Activated T-cell treated with anti-CD3 and anti-CD28 coated beads, Interleukin-2, amount 50 U/mL, for 72 hours (primary cell): Measurements from ENCODE around the gene PTPRD. TPM values are rescaled to one million over a fixed set of nuclear protein-coding genes. Genes with fewer than 3 reads are reported as not detected.

Experiments
- ATAC-seq, 2 donors: fragments of 150-1000 bp; cut with Tn5 transposase; replicated peaks in 1 of 2; 2 replicates each; pipeline ENCODE4 v1.10.0; 2021; ENCODE audit warnings: moderate library complexity in 2 of 2, mild to moderate bottlenecking in 1 of 2
- DNase-seq, 2 donors: peaks; one replicate each; pipeline ENCODE4 v3.0.0; 2021 to 2022; ENCODE audit warnings: mixed read lengths in 1 of 2
- H3K27ac Mint-ChIP-seq: one replicate; pipeline ENCODE4 v1.8.0; 2022; ENCODE audit warnings: mild to moderate bottlenecking, moderate library complexity, mixed read lengths
- H3K27me3 Mint-ChIP-seq: one replicate; pipeline ENCODE4 v1.8.0; 2022; ENCODE audit warnings: low read depth, mixed read lengths
- H3K36me3 Mint-ChIP-seq, 2 donors: one replicate each; pipeline ENCODE4 v1.8.0; 2022; ENCODE audit warnings: mixed read lengths in 2 of 2, mild to moderate bottlenecking in 1 of 2; ENCODE audit not compliant: insufficient read depth in 2 of 2
- H3K4me1 Mint-ChIP-seq: one replicate; pipeline ENCODE4 v1.8.0; 2022; ENCODE audit warnings: low read depth, mixed read lengths
- H3K4me3 Mint-ChIP-seq, 2 donors: one replicate each; pipeline ENCODE4 v1.8.0; 2022; ENCODE audit warnings: mild to moderate bottlenecking in 2 of 2, mixed read lengths in 2 of 2, moderate library complexity in 2 of 2
- H3K9me3 Mint-ChIP-seq, 2 donors: one replicate each; pipeline ENCODE4 v1.8.0; 2022; ENCODE audit warnings: mixed read lengths in 2 of 2
- total RNA-seq, 2 donors: library from RNA; stranded (reverse); gene quantifications; one replicate each; pipeline ENCODE4 v1.2.3, GENCODE V29; 2022

PTPRD gene
- total RNA-seq, 2 donors from 2014 or later: 0.44 TPM; not detected in 1

- peaks cover 0 to 1% of the 10 kb centered on the region in 2 donors for H3K9me3 Mint-ChIP-seq
- no peak overlapping the region for H3K27ac Mint-ChIP-seq
- H3K4me3 Mint-ChIP-seq: no peak overlapping the region
These were observed 2126.7 kb downstream of the PTPRD start for GRCh38 chr9:8486095-8486494.

DNA sequence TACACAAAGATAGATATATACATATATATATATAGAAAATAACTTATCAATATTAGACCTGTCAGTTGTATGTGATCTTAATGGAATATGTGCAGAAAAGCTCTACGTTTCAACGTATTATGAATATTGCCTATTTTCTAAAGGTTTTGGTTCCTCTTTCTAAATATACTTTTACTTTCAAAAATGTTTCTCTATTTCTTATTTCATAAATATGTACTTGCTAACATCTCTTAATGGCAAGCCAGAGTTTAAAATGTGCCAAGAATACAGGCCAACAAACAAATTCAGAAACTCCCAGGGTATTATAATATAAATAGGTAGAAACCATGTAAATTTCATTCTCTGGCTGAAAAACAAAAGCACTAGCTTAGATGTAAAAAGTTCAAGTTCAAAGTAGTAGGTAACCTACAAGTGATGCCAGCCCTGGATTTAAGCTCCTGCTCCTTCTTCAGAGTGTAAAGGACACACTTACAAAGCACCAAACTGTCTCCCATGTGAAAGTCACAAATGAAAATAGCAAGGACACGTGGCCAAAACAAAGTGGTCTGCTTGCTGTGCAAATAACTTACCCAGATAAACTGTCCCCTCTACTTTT is 2128.1 kb downstream of the PTPRD start:
- Mint-ChIP-seq H3K4me1 (peaks cover 5% of the 10 kb centered on the region), H3K36me3 (no peaks in the 10 kb centered on the region), H3K9me3 (peaks cover 0 to 1% of the 10 kb centered on the region in 2 donors), H3K4me3 (no peak overlapping the region), H3K27me3 (no peaks in the 10 kb centered on the region), H3K27ac (no peak overlapping the region)
- ATAC-seq: no peak
- DNase-seq: no peak

More at GRCh38 chr9:8486095-8486494, 2126.7 kb downstream of the PTPRD start:
- no peaks in the 10 kb centered on the region for H3K27me3 Mint-ChIP-seq
- H3K36me3 Mint-ChIP-seq: no peaks in the 10 kb centered on the region
- DNase-seq (no peak), ATAC-seq (no peak)
- no peaks in the 10 kb centered on the region for H3K4me1 Mint-ChIP-seq

DNA sequence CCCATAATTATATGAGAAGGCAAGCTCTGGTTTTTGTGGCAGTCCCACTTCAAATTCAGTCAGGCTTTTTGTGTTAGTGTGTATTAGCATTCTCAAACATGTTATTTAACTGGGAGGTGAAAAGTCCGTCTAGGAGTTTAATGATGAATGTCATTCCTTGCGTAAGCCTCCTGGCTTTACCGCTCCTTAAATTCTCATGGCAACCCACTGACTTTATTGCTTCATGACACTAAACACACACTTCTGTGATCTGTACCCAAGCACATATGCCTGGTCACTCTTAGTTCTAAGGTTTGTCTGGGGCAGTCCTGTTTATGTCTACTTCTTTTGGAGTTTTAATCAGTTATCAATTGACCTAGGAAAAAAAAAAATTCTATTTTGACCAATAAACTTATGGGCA is 2135.4 kb downstream of the PTPRD start:
- Mint-ChIP-seq H3K4me3 (no peak overlapping the region), H3K9me3 (no peaks in the 10 kb centered on the region), H3K36me3 (no peaks in the 10 kb centered on the region), H3K4me1 (peaks cover 11% of the 10 kb centered on the region), H3K27ac (no peak overlapping the region), H3K27me3 (no peaks in the 10 kb centered on the region)
- DNase-seq (no peak), ATAC-seq (no peak)

DNA sequence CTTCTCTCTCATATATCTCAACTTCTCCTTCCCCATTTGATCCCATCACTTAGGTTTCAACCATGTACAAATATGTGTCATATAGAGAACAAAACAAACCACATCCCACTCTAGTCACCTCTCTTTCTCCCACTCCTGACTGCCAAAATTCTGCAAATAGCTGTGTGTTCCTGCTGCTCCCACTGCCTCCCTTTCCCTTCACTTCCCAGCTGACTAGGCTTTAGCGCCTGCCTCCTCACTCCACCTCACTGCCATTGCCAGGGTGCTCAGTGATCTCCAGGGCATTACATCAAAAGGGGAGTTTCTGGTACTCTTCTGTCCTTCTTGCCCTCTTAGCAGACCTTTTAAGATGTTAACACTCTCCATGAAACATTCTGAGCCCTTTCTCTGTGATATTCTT is 2137.9 kb downstream of the PTPRD start:
- H3K36me3 Mint-ChIP-seq: no peaks in the 10 kb centered on the region
- no peak for DNase-seq
- H3K4me3 Mint-ChIP-seq: no peak overlapping the region

GRCh38 chr9:8473244-8474020 is 2139.4 kb downstream of the PTPRD start:
- Mint-ChIP-seq H3K27me3 (no peaks in the 10 kb centered on the region), H3K4me1 (no peaks in the 10 kb centered on the region), H3K27ac (no peak overlapping the region), H3K36me3 (no peaks in the 10 kb centered on the region), H3K4me3 (no peak overlapping the region), H3K9me3 (no peaks in the 10 kb centered on the region)
- DNase-seq: no peak
- ATAC-seq: no peak

More for the DNA sequence above, 2137.9 kb downstream of the PTPRD start:
- Mint-ChIP-seq H3K27ac (no peak overlapping the region), H3K27me3 (no peaks in the 10 kb centered on the region), H3K4me1 (peaks cover 8% of the 10 kb centered on the region), H3K9me3 (no peaks in the 10 kb centered on the region)
- ATAC-seq: no peak

DNA sequence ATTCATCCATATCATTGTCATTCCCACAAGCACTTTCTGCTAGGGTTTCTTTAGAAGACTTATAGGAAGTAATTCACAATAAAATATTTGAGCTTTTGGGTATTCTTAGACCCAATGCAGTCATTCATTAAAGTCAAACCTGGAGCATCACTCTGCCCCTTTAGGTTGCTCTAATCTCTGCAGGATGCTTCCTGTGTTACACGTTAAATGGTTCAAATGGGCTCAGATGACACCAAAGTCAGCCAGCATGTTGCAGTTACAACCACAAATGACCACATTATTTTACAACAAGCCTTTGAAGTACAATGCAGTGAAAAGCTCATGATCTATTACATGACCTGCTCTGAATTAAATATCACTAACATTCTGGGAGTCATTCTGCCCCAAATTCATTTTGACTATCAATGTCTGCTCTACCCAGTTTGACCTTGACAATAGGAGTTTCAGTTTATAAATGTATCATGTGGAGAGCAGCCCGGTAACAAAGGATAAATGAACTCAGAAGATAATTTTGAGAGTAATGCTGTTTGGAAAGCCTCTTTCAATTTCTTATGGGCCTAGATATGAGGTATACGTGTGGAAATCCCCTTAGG is 2144.7 kb downstream of the PTPRD start:
- Mint-ChIP-seq H3K27ac (no peak overlapping the region), H3K4me3 (no peak overlapping the region), H3K27me3 (no peaks in the 10 kb centered on the region), H3K36me3 (no peaks in the 10 kb centered on the region), H3K9me3 (no peaks in the 10 kb centered on the region), H3K4me1 (no peaks in the 10 kb centered on the region)
- DNase-seq: no peak
- ATAC-seq: peak; percentile 27 to 56

GRCh38 chr9:8457816-8458215 is 2155.0 kb downstream of the PTPRD start:
- no peak overlapping the region for H3K4me3 Mint-ChIP-seq
- no peaks in the 10 kb centered on the region for H3K4me1 Mint-ChIP-seq
- H3K9me3 Mint-ChIP-seq: no peaks in the 10 kb centered on the region
- H3K27me3 Mint-ChIP-seq: peaks cover 6% of the 10 kb centered on the region
- H3K27ac Mint-ChIP-seq: no peak overlapping the region
- ATAC-seq: no peak
- H3K36me3 Mint-ChIP-seq: no peaks in the 10 kb centered on the region
- DNase-seq: no peak

- no peaks in the 10 kb centered on the region for H3K9me3 Mint-ChIP-seq
- no peaks in the 10 kb centered on the region for H3K36me3 Mint-ChIP-seq
- ATAC-seq: no peak
- no peak overlapping the region for H3K4me3 Mint-ChIP-seq
- H3K27me3 Mint-ChIP-seq: peaks cover 6% of the 10 kb centered on the region
- no peak for DNase-seq
- no peak overlapping the region for H3K27ac Mint-ChIP-seq
- no peaks in the 10 kb centered on the region for H3K4me1 Mint-ChIP-seq
These were observed 2155.7 kb downstream of the PTPRD start for GRCh38 chr9:8457055-8457454.

DNA sequence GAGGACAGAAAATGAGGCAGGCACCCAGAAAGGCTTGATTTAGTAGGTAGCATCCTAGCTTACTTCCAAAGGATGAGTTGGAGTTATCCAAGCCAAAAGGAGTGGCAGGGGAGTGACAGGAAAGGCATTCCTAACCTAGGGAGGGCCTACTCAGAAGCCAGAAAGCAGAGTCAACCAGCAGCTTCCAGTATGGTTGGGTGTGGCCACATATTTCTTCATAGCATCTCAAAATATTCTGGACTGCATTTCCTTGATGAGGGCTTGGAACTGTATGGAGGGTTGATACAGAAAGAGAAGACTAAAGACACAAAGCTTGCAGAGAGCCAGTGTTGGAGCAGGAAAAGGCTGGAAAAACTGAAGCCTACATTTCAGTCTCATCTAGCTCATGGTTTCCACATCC is 2156.5 kb downstream of the PTPRD start:
- Mint-ChIP-seq H3K36me3 (no peaks in the 10 kb centered on the region), H3K9me3 (no peaks in the 10 kb centered on the region), H3K27ac (no peak overlapping the region), H3K27me3 (peaks cover 6% of the 10 kb centered on the region), H3K4me1 (no peaks in the 10 kb centered on the region), H3K4me3 (no peak overlapping the region)
- no peak for DNase-seq
- no peak for ATAC-seq

GRCh38 chr9:8450810-8451545 is 2161.8 kb downstream of the PTPRD start:
- no peaks in the 10 kb centered on the region for H3K9me3 Mint-ChIP-seq
- H3K36me3 Mint-ChIP-seq: no peaks in the 10 kb centered on the region
- H3K27me3 Mint-ChIP-seq: no peaks in the 10 kb centered on the region
- H3K27ac Mint-ChIP-seq: no peak overlapping the region
- H3K4me1 Mint-ChIP-seq: no peaks in the 10 kb centered on the region
- no peak overlapping the region for H3K4me3 Mint-ChIP-seq
- ATAC-seq: no peak
- no peak for DNase-seq

DNA sequence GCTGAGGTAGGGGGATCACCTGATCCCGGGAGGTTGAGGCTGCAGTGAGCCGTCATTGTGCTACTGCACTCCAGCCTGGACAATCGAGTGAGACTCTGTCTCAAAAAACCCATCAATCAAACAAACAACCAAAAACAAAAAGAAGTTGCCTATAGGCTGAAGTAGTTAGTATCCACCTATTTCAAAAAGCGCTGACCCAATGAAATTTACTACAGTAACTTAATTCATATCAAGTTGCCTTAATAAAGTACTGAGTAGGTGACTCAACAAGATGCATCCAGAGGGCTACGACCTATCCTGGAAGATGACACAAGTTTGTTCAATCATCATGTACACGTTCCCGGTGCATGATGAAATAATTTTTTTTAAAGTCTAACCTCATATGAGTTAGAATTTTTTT is 2164.6 kb downstream of the PTPRD start:
- Mint-ChIP-seq H3K27ac (no peak overlapping the region), H3K36me3 (no peaks in the 10 kb centered on the region), H3K4me1 (no peaks in the 10 kb centered on the region), H3K9me3 (no peaks in the 10 kb centered on the region), H3K4me3 (no peak overlapping the region), H3K27me3 (no peaks in the 10 kb centered on the region)
- no peak for ATAC-seq
- no peak for DNase-seq

- Mint-ChIP-seq H3K4me1 (no peaks in the 10 kb centered on the region), H3K36me3 (no peaks in the 10 kb centered on the region), H3K27me3 (no peaks in the 10 kb centered on the region), H3K4me3 (no peak overlapping the region), H3K9me3 (no peaks in the 10 kb centered on the region), H3K27ac (no peak overlapping the region)
- DNase-seq: no peak
- ATAC-seq: no peak
These were observed 2165.2 kb downstream of the PTPRD start for GRCh38 chr9:8447601-8448000.

- Mint-ChIP-seq H3K4me1 (peaks cover 21% of the 10 kb centered on the region), H3K27me3 (peaks cover 5% of the 10 kb centered on the region), H3K36me3 (no peaks in the 10 kb centered on the region), H3K27ac (no peak overlapping the region), H3K9me3 (peaks cover 2 to 3% of the 10 kb centered on the region in 2 donors), H3K4me3 (no peak overlapping the region)
- ATAC-seq: no peak
- DNase-seq: no peak
These were observed 2174.9 kb downstream of the PTPRD start for GRCh38 chr9:8437876-8438275.
